GM23338 (cell line): Measurements from ENCODE around the gene STING1. TPM values are rescaled to one million over a fixed set of nuclear protein-coding genes. Genes with fewer than 3 reads are reported as not detected.

Experiments used
- ATAC-seq: fragments of 200-7000 bp; cut with Tn5 transposase; 3 replicates; pipeline ENCODE4 v1.9.1; 2020
- DNase-seq: peaks from one replicate; pipeline ENCODE4 v3.0.0-alpha.2; 2015; ENCODE audit warnings: low spot score
- H2AFZ ChIP-seq: fragments of 200-600 bp; sonication (generic); 2 replicates; pipeline ENCODE4 v1.8.0; 2016; ENCODE audit warnings: antibody characterized with exemption, mild to moderate bottlenecking, moderate library complexity
- H3F3A ChIP-seq: fragments of 200-600 bp; sonication (generic); replicated peaks from 2 replicates; pipeline ENCODE4 v1.8.0; 2017; ENCODE audit warnings: antibody characterized with exemption, mixed run types, low read depth
- H3K27ac ChIP-seq: fragments of 200-600 bp; sonication (generic); 2 replicates; pipeline ENCODE4 v1.6.1; 2016; ENCODE audit warnings: low read depth
- H3K27me3 ChIP-seq: fragments of 200-600 bp; sonication (generic); 2 replicates; pipeline ENCODE4 v1.8.0; 2016; ENCODE audit warnings: mild to moderate bottlenecking, mixed run types, moderate library complexity; ENCODE audit not compliant: insufficient read depth
- H3K36me3 ChIP-seq: fragments of 200-600 bp; sonication (generic); 2 replicates; pipeline ENCODE4 v1.8.0; 2016; ENCODE audit warnings: mild to moderate bottlenecking; ENCODE audit not compliant: insufficient read depth
- H3K4me1 ChIP-seq: fragments of 200-600 bp; sonication (generic); 2 replicates; pipeline ENCODE4 v1.8.0; 2016; ENCODE audit warnings: mild to moderate bottlenecking, moderate library complexity; ENCODE audit not compliant: insufficient read depth
- H3K4me2 ChIP-seq: fragments of 200-600 bp; sonication (generic); 2 replicates; pipeline ENCODE4 v1.7.1; 2017; ENCODE audit warnings: mixed run types
- H3K4me3 ChIP-seq: fragments of 200-600 bp; sonication (generic); 2 replicates; pipeline ENCODE4 v1.6.1; 2016; ENCODE audit warnings: mixed run types
- H3K79me2 ChIP-seq: fragments of 200-600 bp; sonication (generic); replicated peaks from 2 replicates; pipeline ENCODE4 v1.8.0; 2017; ENCODE audit warnings: mild to moderate bottlenecking; ENCODE audit not compliant: insufficient read depth
- H3K9me2 ChIP-seq: fragments of 200-600 bp; sonication (generic); 2 replicates; pipeline ENCODE4 v1.8.0; 2017; ENCODE audit not compliant: insufficient read depth
- H4K20me1 ChIP-seq: fragments of 200-600 bp; sonication (generic); replicated peaks from 2 replicates; pipeline ENCODE4 v1.8.0; 2017; ENCODE audit warnings: mild to moderate bottlenecking; ENCODE audit not compliant: insufficient read depth
- H3K27ac Mint-ChIP-seq: 2 replicates; pipeline ENCODE4 v1.8.0; 2020; ENCODE audit warnings: inconsistent platforms, mild to moderate bottlenecking, moderate library complexity, mixed read lengths
- H3K27me3 Mint-ChIP-seq: 3 replicates; pipeline ENCODE4 v1.8.0; 2022; ENCODE audit warnings: low read depth, mild to moderate bottlenecking, moderate library complexity, mixed read lengths, inconsistent platforms; ENCODE audit not compliant: insufficient read depth, poor library complexity
- H3K36me3 Mint-ChIP-seq: 3 replicates; pipeline ENCODE4 v1.8.0; 2021; ENCODE audit warnings: low read depth, mild to moderate bottlenecking, inconsistent platforms, moderate library complexity, mixed read lengths
- H3K4me1 Mint-ChIP-seq: 3 replicates; pipeline ENCODE4 v1.8.0; 2020; ENCODE audit warnings: mild to moderate bottlenecking, inconsistent platforms, mixed read lengths
- H3K4me3 Mint-ChIP-seq: 3 replicates; pipeline ENCODE4 v1.8.0; 2021; ENCODE audit warnings: moderate library complexity, mild to moderate bottlenecking, inconsistent platforms, mixed read lengths
- H3K9me3 Mint-ChIP-seq: 3 replicates; pipeline ENCODE4 v1.8.0; 2020; ENCODE audit warnings: moderate library complexity, mild to moderate bottlenecking, inconsistent platforms, mixed read lengths
- JUNB ChIP-seq: IDR thresholded peaks from one replicate; pipeline ENCODE4 v1.6.1; 2016; ENCODE audit warnings: antibody characterized with exemption; ENCODE audit not compliant: unreplicated experiment
- polyA plus RNA-seq: library from polyadenylated mRNA; unstranded; fragments of >200 nt; fragmentation: Nextera tagmentation; extraction: Ambion mirVana; gene quantifications from 2 replicates; pipeline ENCODE4 v1.2.1, GENCODE V29; 2016
- total RNA-seq: library from RNA; depleted of rRNA; stranded (reverse); fragments of >200 nt; shearing (Covaris generic); gene quantifications from 2 replicates; pipeline ENCODE4 v1.2.3, GENCODE V29; 2014
- TF ChIP-seq, protein P1 (sequence below): IDR thresholded peaks from one replicate; pipeline ENCODE4 v1.6.1; 2018; ENCODE audit warnings: antibody characterized with exemption; ENCODE audit not compliant: unreplicated experiment
- TF ChIP-seq, protein P2 (sequence below): IDR thresholded peaks from 2 replicates; pipeline ENCODE4 v1.6.1; 2016; ENCODE audit warnings: antibody characterized with exemption
- TF ChIP-seq, protein P3 (sequence below): fragments of 250-450 bp; sonication (Bioruptor Pico); IDR thresholded peaks from 2 replicates; pipeline ENCODE4 v1.5.0; 2020; ENCODE audit warnings: mild to moderate bottlenecking, moderate library complexity

The STING1 gene
- total and polyA plus RNA-seq, 2 experiments from 2014 or later: 0.66 TPM; not detected in 1

DNA sequence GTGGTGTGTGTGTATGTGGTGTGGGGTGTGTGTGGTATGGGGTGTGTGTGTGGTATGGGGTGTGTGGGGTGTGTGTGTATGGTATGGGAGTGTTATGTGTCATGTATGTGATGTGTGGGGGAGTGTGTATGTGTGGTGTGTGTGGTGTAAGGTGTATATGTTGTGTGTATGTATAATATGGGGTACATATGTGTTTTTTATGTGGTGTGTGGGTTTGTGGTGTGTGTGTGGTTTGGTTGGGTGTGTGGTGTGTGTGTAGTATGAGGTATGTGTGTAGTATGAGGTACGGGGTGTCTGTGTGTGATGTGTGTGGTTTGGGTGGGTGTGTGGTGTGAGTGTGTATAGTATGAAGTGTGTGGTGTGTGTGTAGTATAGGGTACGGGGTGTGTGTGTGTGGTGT is 31.4 kb downstream of the STING1 start:
- ATAC-seq: no peak
- Histone ChIP-seq H3K4me1 (no peaks in the 10 kb centered on the region), H3F3A (no peaks in the 10 kb centered on the region), H3K4me2 (no peak overlapping the region), H3K9me2 (no peaks in the 10 kb centered on the region), H4K20me1 (no peaks in the 10 kb centered on the region), H3K36me3 (no peaks in the 10 kb centered on the region), H3K4me3 (no peak overlapping the region), H2AFZ (no peak overlapping the region), H3K79me2 (no peaks in the 10 kb centered on the region), H3K27me3 (no peaks in the 10 kb centered on the region), H3K27ac (no peak overlapping the region)
- no peaks in the 10 kb centered on the region; the same call in 2 of the 3 replicates for H3K36me3 Mint-ChIP-seq
- no peak overlapping the region for H3K4me3 Mint-ChIP-seq
- TF ChIP-seq, protein P1, sequence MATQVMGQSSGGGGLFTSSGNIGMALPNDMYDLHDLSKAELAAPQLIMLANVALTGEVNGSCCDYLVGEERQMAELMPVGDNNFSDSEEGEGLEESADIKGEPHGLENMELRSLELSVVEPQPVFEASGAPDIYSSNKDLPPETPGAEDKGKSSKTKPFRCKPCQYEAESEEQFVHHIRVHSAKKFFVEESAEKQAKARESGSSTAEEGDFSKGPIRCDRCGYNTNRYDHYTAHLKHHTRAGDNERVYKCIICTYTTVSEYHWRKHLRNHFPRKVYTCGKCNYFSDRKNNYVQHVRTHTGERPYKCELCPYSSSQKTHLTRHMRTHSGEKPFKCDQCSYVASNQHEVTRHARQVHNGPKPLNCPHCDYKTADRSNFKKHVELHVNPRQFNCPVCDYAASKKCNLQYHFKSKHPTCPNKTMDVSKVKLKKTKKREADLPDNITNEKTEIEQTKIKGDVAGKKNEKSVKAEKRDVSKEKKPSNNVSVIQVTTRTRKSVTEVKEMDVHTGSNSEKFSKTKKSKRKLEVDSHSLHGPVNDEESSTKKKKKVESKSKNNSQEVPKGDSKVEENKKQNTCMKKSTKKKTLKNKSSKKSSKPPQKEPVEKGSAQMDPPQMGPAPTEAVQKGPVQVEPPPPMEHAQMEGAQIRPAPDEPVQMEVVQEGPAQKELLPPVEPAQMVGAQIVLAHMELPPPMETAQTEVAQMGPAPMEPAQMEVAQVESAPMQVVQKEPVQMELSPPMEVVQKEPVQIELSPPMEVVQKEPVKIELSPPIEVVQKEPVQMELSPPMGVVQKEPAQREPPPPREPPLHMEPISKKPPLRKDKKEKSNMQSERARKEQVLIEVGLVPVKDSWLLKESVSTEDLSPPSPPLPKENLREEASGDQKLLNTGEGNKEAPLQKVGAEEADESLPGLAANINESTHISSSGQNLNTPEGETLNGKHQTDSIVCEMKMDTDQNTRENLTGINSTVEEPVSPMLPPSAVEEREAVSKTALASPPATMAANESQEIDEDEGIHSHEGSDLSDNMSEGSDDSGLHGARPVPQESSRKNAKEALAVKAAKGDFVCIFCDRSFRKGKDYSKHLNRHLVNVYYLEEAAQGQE: no peak
- no peaks in the 10 kb centered on the region; the same call in 1 of the 3 replicates for H3K4me1 Mint-ChIP-seq
- no peak overlapping the region for H3K27ac Mint-ChIP-seq
- H3K27me3 Mint-ChIP-seq: peaks cover 5% of the 10 kb centered on the region
- H3K9me3 Mint-ChIP-seq: no peaks in the 10 kb centered on the region
- no peak for DNase-seq

DNA sequence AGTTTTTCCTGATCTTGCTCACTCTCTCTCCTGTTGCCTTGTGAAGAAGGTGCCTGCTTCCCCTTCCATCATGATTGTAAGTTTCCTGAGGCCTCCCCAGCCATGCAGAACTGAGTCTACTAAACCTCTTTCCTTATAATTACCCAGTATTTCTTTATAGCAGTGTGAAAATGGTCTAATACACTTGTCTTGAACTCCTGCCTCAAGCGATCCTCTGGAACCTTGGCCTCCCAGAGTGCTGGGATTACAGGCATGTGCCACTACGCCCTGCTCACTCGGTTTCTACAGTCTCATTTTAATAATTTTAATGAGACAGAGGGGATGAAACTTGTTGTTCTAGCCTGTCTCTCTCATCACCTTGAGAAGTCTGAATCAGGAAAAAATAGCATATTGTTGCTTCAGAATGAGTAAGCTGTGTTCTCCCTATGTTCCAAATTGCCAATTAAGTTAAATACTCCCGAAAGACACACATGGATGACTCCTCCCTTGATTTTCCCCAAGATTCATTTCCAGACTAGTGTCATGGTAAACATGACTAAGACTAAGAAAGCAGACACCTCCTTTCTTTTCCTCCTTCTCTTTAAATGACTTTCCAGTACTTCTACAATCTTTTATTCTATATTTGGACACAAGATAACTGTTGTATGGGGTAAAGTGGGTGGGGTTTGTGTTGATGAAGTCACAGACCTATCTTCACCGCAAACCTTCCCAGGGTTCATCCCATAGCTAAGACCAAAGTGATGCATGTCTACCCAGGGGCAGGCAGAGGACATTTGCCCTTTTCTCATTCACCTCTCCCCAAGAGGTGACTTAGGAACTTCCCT is 35.4 kb downstream of the STING1 start:
- H3K27me3 ChIP-seq: no peaks in the 10 kb centered on the region
- no peaks in the 10 kb centered on the region for H3K36me3 Mint-ChIP-seq
- no peak overlapping the region for H3K4me3 Mint-ChIP-seq
- H3K27me3 Mint-ChIP-seq: peaks cover 5% of the 10 kb centered on the region
- H3K4me1 Mint-ChIP-seq: peaks cover 9% of the 10 kb centered on the region
- TF ChIP-seq, protein P2, sequence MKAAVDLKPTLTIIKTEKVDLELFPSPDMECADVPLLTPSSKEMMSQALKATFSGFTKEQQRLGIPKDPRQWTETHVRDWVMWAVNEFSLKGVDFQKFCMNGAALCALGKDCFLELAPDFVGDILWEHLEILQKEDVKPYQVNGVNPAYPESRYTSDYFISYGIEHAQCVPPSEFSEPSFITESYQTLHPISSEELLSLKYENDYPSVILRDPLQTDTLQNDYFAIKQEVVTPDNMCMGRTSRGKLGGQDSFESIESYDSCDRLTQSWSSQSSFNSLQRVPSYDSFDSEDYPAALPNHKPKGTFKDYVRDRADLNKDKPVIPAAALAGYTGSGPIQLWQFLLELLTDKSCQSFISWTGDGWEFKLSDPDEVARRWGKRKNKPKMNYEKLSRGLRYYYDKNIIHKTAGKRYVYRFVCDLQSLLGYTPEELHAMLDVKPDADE: no peak
- TF ChIP-seq, protein P1: no peak
- TF ChIP-seq JUNB: no peak
- TF ChIP-seq, protein P3, sequence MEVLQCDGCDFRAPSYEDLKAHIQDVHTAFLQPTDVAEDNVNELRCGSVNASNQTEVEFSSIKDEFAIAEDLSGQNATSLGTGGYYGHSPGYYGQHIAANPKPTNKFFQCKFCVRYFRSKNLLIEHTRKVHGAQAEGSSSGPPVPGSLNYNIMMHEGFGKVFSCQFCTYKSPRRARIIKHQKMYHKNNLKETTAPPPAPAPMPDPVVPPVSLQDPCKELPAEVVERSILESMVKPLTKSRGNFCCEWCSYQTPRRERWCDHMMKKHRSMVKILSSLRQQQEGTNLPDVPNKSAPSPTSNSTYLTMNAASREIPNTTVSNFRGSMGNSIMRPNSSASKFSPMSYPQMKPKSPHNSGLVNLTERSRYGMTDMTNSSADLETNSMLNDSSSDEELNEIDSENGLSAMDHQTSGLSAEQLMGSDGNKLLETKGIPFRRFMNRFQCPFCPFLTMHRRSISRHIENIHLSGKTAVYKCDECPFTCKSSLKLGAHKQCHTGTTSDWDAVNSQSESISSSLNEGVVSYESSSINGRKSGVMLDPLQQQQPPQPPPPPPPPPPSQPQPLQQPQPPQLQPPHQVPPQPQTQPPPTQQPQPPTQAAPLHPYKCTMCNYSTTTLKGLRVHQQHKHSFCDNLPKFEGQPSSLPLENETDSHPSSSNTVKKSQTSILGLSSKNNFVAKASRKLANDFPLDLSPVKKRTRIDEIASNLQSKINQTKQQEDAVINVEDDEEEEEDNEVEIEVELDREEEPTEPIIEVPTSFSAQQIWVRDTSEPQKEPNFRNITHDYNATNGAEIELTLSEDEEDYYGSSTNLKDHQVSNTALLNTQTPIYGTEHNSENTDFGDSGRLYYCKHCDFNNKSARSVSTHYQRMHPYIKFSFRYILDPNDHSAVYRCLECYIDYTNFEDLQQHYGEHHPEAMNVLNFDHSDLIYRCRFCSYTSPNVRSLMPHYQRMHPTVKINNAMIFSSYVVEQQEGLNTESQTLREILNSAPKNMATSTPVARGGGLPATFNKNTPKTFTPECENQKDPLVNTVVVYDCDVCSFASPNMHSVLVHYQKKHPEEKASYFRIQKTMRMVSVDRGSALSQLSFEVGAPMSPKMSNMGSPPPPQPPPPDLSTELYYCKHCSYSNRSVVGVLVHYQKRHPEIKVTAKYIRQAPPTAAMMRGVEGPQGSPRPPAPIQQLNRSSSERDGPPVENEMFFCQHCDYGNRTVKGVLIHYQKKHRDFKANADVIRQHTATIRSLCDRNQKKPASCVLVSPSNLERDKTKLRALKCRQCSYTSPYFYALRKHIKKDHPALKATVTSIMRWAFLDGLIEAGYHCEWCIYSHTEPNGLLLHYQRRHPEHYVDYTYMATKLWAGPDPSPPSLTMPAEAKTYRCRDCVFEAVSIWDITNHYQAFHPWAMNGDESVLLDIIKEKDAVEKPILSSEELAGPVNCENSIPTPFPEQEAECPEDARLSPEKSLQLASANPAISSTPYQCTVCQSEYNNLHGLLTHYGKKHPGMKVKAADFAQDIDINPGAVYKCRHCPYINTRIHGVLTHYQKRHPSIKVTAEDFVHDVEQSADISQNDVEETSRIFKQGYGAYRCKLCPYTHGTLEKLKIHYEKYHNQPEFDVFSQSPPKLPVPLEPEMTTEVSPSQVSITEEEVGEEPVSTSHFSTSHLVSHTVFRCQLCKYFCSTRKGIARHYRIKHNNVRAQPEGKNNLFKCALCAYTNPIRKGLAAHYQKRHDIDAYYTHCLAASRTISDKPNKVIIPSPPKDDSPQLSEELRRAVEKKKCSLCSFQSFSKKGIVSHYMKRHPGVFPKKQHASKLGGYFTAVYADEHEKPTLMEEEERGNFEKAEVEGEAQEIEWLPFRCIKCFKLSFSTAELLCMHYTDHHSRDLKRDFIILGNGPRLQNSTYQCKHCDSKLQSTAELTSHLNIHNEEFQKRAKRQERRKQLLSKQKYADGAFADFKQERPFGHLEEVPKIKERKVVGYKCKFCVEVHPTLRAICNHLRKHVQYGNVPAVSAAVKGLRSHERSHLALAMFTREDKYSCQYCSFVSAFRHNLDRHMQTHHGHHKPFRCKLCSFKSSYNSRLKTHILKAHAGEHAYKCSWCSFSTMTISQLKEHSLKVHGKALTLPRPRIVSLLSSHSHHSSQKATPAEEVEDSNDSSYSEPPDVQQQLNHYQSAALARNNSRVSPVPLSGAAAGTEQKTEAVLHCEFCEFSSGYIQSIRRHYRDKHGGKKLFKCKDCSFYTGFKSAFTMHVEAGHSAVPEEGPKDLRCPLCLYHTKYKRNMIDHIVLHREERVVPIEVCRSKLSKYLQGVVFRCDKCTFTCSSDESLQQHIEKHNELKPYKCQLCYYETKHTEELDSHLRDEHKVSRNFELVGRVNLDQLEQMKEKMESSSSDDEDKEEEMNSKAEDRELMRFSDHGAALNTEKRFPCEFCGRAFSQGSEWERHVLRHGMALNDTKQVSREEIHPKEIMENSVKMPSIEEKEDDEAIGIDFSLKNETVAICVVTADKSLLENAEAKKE (CRISPR knock-in tag): no peak
- no peak overlapping the region for H2AFZ ChIP-seq
- ATAC-seq (no peak), DNase-seq (no peak)
- H3K4me3 ChIP-seq: no peak overlapping the region
- H3K27ac Mint-ChIP-seq: no peak overlapping the region
- H3K79me2 ChIP-seq: no peaks in the 10 kb centered on the region
- H3K27ac ChIP-seq: no peak overlapping the region
- H3K9me2 ChIP-seq: no peaks in the 10 kb centered on the region
- no peaks in the 10 kb centered on the region for H3K9me3 Mint-ChIP-seq
- H3F3A ChIP-seq: no peaks in the 10 kb centered on the region
- no peaks in the 10 kb centered on the region for H3K36me3 ChIP-seq
- H3K4me1 ChIP-seq: peaks cover 5% of the 10 kb centered on the region; the same call in 1 of the 2 replicates
- no peaks in the 10 kb centered on the region for H4K20me1 ChIP-seq
- H3K4me2 ChIP-seq: no peak overlapping the region
